Activated CD4-positive, alpha-beta T cell treated with anti-CD3 and anti-CD28 coated beads, Interleukin-2, amount 10 ng/mL, durations not matched to agents 7 days and 5 days (primary cell): ENCODE results near the gene ACBD6. TPM values are rescaled to one million over a fixed set of nuclear protein-coding genes. Genes with fewer than 3 reads are reported as not detected.

Source experiments
- CTCF ChIA-PET: fragments of 350-600 bp; sonication (Branson Sonifier 250); formaldehyde crosslinking; loops from one replicate; lab custom pipeline; 2021; ENCODE audit warnings: antibody characterized with exemption; lab: Charles Lee
- POLR2A ChIA-PET: fragments of 350-600 bp; sonication (Branson Sonifier 250); formaldehyde crosslinking; loops from one replicate; lab custom pipeline; 2021; ENCODE audit warnings: antibody characterized with exemption; lab: Charles Lee
- DNase-seq: peaks from one replicate; pipeline ENCODE4 v3.0.0-alpha.2; 2020
- H3K27ac Mint-ChIP-seq: one replicate; pipeline ENCODE4 v1.8.0; 2021; ENCODE audit warnings: mild to moderate bottlenecking, moderate library complexity, mixed read lengths
- H3K27me3 Mint-ChIP-seq: one replicate; pipeline ENCODE4 v1.8.0; 2021; ENCODE audit warnings: mixed read lengths
- H3K36me3 Mint-ChIP-seq: one replicate; pipeline ENCODE4 v1.8.0; 2021; ENCODE audit warnings: low read depth, mixed read lengths
- H3K4me1 Mint-ChIP-seq: one replicate; pipeline ENCODE4 v1.8.0; 2021; ENCODE audit warnings: mixed read lengths
- H3K4me3 Mint-ChIP-seq: one replicate; pipeline ENCODE4 v1.8.0; 2021; ENCODE audit warnings: mild to moderate bottlenecking, moderate library complexity, mixed read lengths
- H3K9me3 Mint-ChIP-seq: one replicate; pipeline ENCODE4 v1.8.0; 2021; ENCODE audit warnings: mixed read lengths
- total RNA-seq, 2 experiments: library from RNA; stranded (reverse); gene quantifications; one replicate each; pipeline ENCODE4 v1.2.3, GENCODE V29; 2021

Gene ACBD6
- total RNA-seq, 2 experiments from 2014 or later = 39.9 to 40.8 TPM

GRCh38 chr1:180254854-180255253, 247.5 kb downstream of the ACBD6 start:
- H3K9me3 Mint-ChIP-seq = no peaks in the 10 kb centered on the region
- no peaks in the 10 kb centered on the region for H3K36me3 Mint-ChIP-seq
- DNase-seq = no peak
- no peak overlapping the region for H3K27ac Mint-ChIP-seq
- peaks cover 3% of the 10 kb centered on the region for H3K27me3 Mint-ChIP-seq
- H3K4me3 Mint-ChIP-seq = no peak overlapping the region
- CTCF ChIA-PET = no interaction called here
- POLR2A ChIA-PET = no interaction called here
- H3K4me1 Mint-ChIP-seq = no peaks in the 10 kb centered on the region

GRCh38 chr1:180254496-180254819, 247.9 kb downstream of the ACBD6 start:
- no peak overlapping the region for H3K4me3 Mint-ChIP-seq
- ChIA-PET CTCF (no interaction called here), POLR2A (no interaction called here)
- no peak for DNase-seq
- no peaks in the 10 kb centered on the region for H3K9me3 Mint-ChIP-seq
- H3K27me3 Mint-ChIP-seq = peaks cover 6% of the 10 kb centered on the region
- no peak overlapping the region for H3K27ac Mint-ChIP-seq
- no peaks in the 10 kb centered on the region for H3K36me3 Mint-ChIP-seq
- no peaks in the 10 kb centered on the region for H3K4me1 Mint-ChIP-seq

DNA sequence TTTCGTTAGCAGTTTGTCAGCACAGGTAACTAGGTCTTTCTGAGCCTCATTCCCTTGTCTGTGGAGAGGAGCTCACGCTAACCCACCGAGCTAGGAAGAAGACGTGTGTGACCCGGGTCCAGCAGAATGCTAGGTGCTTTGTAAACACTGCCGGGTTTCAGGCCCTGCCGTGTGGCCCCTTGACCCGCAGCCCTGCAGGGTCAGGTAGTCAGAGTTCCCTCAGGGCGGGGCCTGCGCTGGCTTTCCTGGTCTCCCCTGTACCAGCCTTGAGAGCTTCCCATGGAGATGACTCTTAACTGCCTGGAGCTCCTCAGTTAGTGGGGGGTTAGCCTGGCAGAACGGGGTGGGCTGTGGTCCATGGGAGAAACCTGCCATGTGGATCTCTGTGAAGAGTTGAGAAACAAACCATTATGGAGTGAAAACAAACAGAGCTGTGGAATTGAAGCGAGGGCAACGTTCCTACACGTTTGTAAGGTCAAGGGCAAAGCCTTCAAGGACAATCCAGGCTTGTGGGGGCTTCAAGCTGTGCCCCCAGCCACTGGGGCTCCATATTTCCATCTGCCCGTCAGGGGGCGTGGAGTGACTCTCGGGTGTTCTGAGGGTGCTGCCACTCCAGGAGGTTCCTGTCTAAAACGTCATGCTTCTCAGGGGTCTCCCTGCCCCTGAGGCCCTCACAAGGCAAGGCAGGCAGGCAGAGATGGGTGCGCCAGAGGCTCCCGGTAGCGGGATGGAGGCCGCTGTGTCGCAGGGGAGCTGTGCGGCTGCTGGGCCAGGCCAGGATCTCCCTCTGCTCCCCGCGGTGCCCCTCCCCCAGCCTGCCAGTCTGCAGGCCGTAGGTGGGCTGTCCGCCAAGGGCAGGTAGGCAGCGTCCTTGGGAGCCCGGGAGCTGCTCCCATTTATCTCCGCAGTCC, 248.5 kb downstream of the ACBD6 start:
- POLR2A ChIA-PET = interaction anchor here (0.6 kb wide), 1 partner anchor 228 kb away, joined by 3 read pairs; no protein-coding TSS in a partner anchor
- no peak overlapping the region for H3K27ac Mint-ChIP-seq
- H3K4me3 Mint-ChIP-seq = no peak overlapping the region
- H3K9me3 Mint-ChIP-seq = no peaks in the 10 kb centered on the region
- no peaks in the 10 kb centered on the region for H3K4me1 Mint-ChIP-seq
- CTCF ChIA-PET = interaction anchor here (0.7 to 1.8 kb wide), 11 partner anchors 8 to 247 kb away, joined by 3 to 8 read pairs (median 3); no protein-coding TSS in a partner anchor
- H3K36me3 Mint-ChIP-seq = no peaks in the 10 kb centered on the region
- peaks cover 6% of the 10 kb centered on the region for H3K27me3 Mint-ChIP-seq
- no peak for DNase-seq

- peaks cover 3% of the 10 kb centered on the region for H3K27me3 Mint-ChIP-seq
- ChIA-PET CTCF (interaction anchor here (0.7 to 1.8 kb wide), 12 partner anchors 9 to 248 kb away, joined by 3 to 8 read pairs (median 4); no protein-coding TSS in a partner anchor), POLR2A (no interaction called here)
- no peak overlapping the region for H3K4me3 Mint-ChIP-seq
- no peaks in the 10 kb centered on the region for H3K36me3 Mint-ChIP-seq
- H3K9me3 Mint-ChIP-seq = no peaks in the 10 kb centered on the region
- peak overlapping the region; percentile 28 for H3K27ac Mint-ChIP-seq
- peak; percentile 71 for DNase-seq
- H3K4me1 Mint-ChIP-seq = no peaks in the 10 kb centered on the region
Observed at GRCh38 chr1:180252638-180253536, 249.5 kb downstream of the ACBD6 start.

DNA sequence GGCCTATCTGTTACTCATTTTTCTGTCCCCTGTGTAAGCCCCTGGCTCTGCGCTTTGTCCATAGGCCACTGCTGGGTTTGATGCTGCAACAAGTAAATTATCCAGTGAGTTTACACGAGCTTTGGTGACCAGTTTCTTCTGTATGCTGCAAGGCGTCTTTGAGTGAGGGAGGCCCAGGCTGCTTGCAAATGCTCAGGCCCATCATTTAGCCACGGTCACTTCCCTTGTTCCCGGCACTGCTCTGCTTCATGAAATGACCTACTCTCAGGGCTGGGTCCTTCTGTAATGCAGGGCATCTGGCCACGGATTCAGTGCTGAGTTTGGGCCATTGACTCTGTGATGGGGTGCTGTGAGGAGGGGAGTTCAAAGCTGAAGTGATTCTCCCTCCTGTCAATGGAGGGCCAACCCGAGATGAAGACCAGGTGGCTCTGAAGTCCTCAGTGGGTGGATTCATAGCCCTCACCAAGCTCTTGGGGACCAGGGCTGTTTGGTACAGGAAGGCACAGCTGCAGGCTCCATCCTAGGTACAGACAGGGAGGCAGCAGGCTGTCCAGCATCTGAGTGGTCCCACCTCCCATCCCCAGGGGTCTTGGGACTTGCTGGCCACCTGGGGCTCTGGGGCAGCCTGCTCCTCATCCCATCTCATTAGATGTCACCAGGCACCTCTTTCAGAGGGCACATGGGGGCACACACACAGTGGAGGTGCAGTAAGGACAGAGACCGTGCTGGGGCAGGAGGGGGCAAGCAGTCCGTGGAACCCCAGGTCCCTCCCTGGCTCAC, 250.7 kb downstream of the ACBD6 start:
- peaks cover 7% of the 10 kb centered on the region for H3K4me1 Mint-ChIP-seq
- no peaks in the 10 kb centered on the region for H3K36me3 Mint-ChIP-seq
- no peak overlapping the region for H3K4me3 Mint-ChIP-seq
- no peak overlapping the region for H3K27ac Mint-ChIP-seq
- ChIA-PET POLR2A (no interaction called here), CTCF (interaction anchor here (0.7 to 1.8 kb wide), 4 partner anchors 8 to 166 kb away, joined by 3 to 8 read pairs (median 4); no protein-coding TSS in a partner anchor)
- H3K27me3 Mint-ChIP-seq = peaks cover 3% of the 10 kb centered on the region
- no peak for DNase-seq
- H3K9me3 Mint-ChIP-seq = no peaks in the 10 kb centered on the region

DNA sequence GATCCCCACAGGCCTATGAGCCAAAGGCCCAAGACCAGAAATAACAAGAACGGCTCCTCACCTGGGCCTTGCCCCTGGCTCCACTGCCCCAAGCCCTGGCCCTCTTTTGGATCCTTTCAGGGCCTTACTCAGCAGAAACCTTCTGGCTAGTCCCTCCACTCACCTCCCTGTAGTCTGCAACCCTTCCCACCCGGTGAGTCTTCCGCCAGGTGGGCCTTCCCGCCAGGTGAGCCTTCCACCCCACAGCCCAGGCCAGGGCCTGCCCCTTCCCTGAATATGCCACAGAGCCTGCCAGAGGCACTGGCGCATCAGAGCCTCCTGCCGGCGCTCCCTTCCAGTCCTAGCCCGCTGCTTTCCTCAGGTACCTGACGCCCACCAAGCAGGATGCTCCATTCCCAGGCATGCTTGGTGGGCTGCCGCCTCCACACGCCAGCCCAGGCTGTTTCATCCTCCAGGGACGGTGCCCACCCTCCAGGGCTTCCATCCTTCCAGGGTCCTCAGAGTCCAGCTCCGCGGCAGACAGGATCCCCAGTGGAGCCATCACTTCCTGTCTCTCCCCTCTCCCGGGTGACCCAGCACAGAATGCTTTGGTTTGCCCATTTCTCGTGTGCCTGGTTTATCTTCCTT, 251.4 kb downstream of the ACBD6 start:
- POLR2A ChIA-PET = no interaction called here
- H3K27ac Mint-ChIP-seq = no peak overlapping the region
- no peak overlapping the region for H3K4me3 Mint-ChIP-seq
- no peaks in the 10 kb centered on the region for H3K36me3 Mint-ChIP-seq
- H3K4me1 Mint-ChIP-seq = peaks cover 7% of the 10 kb centered on the region
- no peak for DNase-seq
- no peaks in the 10 kb centered on the region for H3K9me3 Mint-ChIP-seq
- H3K27me3 Mint-ChIP-seq = peaks cover 3% of the 10 kb centered on the region
- CTCF ChIA-PET = interaction anchor here (0.7 to 1.3 kb wide), 2 partner anchors 9 to 19 kb away, joined by 3 read pairs; no protein-coding TSS in a partner anchor

DNA sequence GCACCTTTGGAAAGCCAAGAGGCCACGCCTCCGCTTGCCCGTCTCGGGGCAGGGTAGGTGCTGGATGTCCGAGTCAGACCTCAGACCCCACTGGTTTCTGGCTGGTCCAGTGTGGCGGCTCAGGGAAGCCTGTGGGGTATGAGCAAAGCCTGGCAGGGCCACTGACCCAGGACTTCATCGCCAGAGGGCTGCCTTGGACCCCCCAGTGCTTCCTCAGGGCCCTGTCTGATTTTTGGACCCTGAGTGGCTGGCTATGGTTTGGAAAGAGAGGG, 251.9 kb downstream of the ACBD6 start:
- H3K4me1 Mint-ChIP-seq = peaks cover 7% of the 10 kb centered on the region
- no peaks in the 10 kb centered on the region for H3K9me3 Mint-ChIP-seq
- H3K36me3 Mint-ChIP-seq = no peaks in the 10 kb centered on the region
- no peak overlapping the region for H3K27ac Mint-ChIP-seq
- no peak for DNase-seq
- ChIA-PET CTCF (interaction anchor here (1.1 kb wide), 2 partner anchors 11 to 30 kb away, joined by 3 to 4 read pairs; no protein-coding TSS in a partner anchor), POLR2A (no interaction called here)
- H3K4me3 Mint-ChIP-seq = no peak overlapping the region
- peaks cover 3% of the 10 kb centered on the region for H3K27me3 Mint-ChIP-seq

- Mint-ChIP-seq H3K27ac (no peak overlapping the region), H3K4me3 (no peak overlapping the region), H3K36me3 (no peaks in the 10 kb centered on the region), H3K4me1 (peaks cover 7% of the 10 kb centered on the region), H3K9me3 (no peaks in the 10 kb centered on the region), H3K27me3 (peaks cover 3% of the 10 kb centered on the region)
- ChIA-PET CTCF (interaction anchor here (1.1 kb wide), 2 partner anchors 11 to 29 kb away, joined by 3 to 4 read pairs; no protein-coding TSS in a partner anchor), POLR2A (no interaction called here)
- DNase-seq = no peak
Observed at GRCh38 chr1:180249725-180250498, 252.5 kb downstream of the ACBD6 start.

GRCh38 chr1:180248731-180249681, 253.4 kb downstream of the ACBD6 start:
- Mint-ChIP-seq H3K4me3 (no peak overlapping the region), H3K27me3 (peaks cover 3% of the 10 kb centered on the region), H3K27ac (no peak overlapping the region), H3K4me1 (peaks cover 7% of the 10 kb centered on the region), H3K36me3 (no peaks in the 10 kb centered on the region), H3K9me3 (no peaks in the 10 kb centered on the region)
- DNase-seq = no peak
- CTCF ChIA-PET = interaction anchor here (1.1 kb wide), 2 partner anchors 12 to 28 kb away, joined by 3 to 4 read pairs; no protein-coding TSS in a partner anchor
- POLR2A ChIA-PET = no interaction called here

GRCh38 chr1:180248176-180248575, 254.2 kb downstream of the ACBD6 start:
- POLR2A ChIA-PET = no interaction called here
- Mint-ChIP-seq H3K4me3 (no peak overlapping the region), H3K4me1 (peaks cover 7% of the 10 kb centered on the region), H3K36me3 (no peaks in the 10 kb centered on the region), H3K27ac (no peak overlapping the region), H3K27me3 (peaks cover 3% of the 10 kb centered on the region), H3K9me3 (no peaks in the 10 kb centered on the region)
- no peak for DNase-seq
- CTCF ChIA-PET = interaction anchor here (0.9 kb wide), 1 partner anchor 16 kb away, joined by 3 read pairs; no protein-coding TSS in a partner anchor
